Mucosa of gallbladder (tissue), 1 donor: ENCODE measurements around the gene SSTR5. TPM values are rescaled to one million over a fixed set of nuclear protein-coding genes. Genes with fewer than 3 reads are reported as not detected.
A peak's percentile ranks its signal among the peaks of the same experiment; 100 is the strongest.

Experiments
- DNase-seq: peaks from one replicate; pipeline ENCODE4 v3.0.0-alpha.2; 2020; ENCODE audit warnings: low spot score
- total RNA-seq: library from RNA; stranded (reverse); gene quantifications from one replicate; pipeline ENCODE4 v1.2.1, GENCODE V29; 2021
- donor health status: DM: no; HTN: no; CAD: no.

Gene SSTR5
- total RNA-seq, 1 donor from 2014 or later: 5.8 TPM

DNA sequence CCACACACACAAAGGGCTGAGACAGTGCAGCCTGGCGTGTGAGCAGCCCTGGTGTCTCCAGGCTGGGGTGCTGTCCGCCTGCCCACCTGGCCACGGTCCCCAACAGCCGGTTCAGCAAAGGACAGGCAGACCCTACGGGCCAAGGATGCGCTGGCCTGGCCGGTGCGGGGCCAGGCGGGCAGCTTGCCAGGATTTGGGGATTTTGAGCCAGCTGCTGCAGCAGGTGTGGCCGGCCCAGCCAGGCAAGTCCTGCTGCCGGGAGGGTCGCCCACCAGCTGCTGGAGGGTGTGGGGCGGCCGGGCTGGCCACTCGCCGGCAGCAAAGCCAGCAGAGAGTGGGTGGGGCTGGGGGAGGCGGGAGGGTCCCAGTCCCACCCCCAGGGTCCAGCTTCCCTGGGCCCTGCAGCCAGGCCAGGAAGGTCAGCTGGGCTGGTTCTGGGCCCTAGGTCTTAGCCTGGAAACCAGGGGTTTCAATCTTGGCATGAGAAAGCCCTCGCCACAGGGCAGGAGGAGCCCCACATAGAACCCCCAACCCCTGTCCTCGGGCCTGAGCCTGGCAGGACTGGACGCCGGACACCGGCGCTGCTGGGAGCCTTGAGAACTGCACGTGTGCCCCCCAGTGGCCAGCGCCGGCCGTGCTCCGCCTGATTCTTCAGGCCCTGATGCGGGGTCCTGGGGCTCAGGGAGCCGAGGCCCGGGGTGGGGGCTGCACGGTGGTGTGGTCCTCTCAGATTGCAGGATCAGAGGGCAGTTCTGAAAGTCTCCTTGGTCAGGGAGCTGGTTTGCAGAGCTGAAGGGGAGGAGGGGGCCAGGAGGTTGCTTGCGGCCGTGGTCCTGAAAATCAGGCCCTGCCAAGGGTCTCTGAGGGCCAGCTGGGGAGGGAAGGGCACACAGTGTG is 17.6 kb upstream of the SSTR5 start:
- DNase-seq: peak; percentile 56

DNA sequence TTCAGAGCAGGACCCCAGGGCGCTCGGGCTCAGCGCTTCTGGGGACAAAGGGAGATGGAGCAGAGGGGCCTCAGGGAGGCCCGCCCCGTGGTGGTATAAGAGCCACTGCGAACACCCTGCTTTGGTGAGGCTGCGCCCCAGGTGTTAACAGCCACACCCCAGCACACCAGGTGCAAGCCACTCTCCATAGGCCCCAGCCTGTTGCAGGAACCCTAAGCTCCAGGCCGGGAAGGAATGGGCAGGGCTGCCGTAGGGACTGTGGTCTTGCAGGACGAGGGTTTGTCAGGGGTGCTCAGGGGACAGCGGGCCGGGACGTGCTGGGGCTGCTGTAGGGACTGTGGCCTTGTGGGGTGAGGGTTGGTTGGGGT is 17.0 kb upstream of the SSTR5 start:
- DNase-seq: no peak

GRCh38 chr16:1056196-1056595 is 16.4 kb upstream of the SSTR5 start:
- no peak for DNase-seq

GRCh38 chr16:1057252-1057932 is 15.2 kb upstream of the SSTR5 start:
- no peak for DNase-seq

DNA sequence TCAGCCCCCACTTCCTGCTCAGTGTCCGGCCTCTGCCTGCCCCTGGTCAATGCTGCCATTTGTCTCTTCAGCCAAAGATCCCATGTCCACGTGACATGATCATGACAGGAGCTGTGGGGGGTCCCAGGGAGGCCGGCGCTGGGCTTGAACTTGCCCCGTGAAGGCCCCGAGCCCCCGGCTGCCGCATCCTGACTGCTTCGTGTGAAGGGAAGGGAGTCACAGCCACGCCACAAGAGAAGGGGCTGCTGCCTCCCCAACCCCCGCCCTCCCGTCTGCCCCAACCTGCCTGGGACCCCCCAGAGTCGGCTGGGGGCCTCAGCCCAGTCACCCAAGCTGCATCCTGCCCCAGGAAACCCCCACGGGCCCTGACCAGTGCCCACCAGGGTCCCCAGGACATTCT is 14.3 kb upstream of the SSTR5 start:
- DNase-seq: no peak

DNA sequence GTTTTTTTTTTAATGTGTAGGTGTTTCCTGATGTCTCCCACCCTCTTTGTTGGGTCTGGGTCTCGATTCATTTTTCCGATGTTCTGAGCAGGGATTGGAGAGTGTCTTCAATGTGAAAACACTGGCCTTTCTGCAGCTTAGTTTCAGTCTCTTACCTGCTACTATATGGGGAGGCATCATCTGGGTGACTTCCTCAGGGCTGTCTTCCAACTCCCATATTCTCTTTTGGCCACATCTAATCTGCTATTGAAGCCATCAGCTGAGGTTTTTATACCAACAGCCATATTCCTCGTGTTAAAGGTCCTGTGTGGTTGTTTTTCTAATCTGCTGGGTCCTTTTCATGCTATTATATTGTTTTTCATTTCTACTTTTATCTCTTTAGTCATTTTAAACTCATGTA is 13.2 kb upstream of the SSTR5 start:
- no peak for DNase-seq

DNA sequence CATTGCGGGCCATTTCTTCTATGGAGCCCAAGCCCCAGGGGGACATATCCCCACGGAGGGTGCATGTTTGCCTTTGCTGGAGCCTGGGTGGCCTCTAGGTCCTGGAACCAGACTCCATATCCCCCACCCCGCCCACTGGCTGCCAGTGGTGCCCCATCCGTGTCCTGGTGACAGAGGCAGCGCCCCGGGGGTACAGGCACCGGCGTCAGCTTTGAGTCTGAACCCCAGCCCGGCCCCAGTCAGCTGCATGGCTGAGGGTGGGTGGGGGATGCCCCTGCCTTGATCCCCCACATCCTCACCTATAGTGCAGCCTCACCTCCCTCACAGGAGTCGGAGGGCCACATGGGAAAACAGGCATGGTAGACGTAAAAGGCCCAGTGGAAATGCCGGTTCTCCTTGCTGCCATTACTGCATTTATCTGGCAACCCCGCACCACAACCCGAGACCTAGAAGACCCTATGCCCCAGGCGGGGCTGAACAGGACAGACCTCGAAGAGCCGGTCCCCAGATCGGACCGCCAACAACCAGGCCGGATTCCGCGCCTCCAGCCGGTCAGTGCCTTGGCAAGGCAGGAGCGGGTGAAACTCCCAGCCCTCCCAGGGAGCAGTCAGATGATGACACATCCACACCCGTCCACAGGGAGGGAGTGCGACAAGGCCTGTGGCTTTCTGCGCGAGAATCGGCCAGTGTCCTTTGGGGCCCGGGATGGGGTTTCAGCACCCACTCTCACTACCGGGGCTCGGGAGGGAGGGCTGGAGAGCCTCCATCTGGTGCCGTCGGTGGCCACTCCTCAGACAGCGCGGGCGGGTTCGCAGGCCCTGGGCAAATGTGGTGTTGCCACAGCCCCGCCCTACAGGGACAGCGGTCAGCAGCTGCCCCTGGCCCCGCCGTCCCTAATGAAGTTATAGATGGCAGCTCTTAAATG is 11.9 kb upstream of the SSTR5 start:
- no peak for DNase-seq

GRCh38 chr16:1061769-1062505 is 10.6 kb upstream of the SSTR5 start:
- DNase-seq: no peak

- DNase-seq: no peak
These were observed 9.7 kb upstream of the SSTR5 start for GRCh38 chr16:1062895-1063294.

DNA sequence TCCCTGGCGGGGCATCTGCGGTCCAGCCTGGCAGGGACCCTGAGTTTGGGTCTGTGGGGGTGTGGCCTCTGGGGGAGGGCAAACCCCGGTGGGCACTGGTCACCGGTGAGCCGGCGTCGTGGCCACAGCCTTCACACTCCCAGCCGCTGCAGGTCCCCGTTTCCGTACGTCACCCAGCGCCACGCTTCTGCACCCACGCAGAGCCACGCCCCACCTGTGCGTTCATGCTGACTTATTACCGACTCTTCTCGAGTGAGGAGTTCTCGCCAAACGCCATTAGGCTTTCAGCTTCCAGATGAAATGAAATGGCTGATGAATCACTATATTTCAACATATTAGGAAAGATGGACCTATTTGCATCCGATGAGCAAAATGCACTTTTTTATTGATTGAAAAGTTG is 8.8 kb upstream of the SSTR5 start:
- DNase-seq: no peak

- DNase-seq: no peak
These were observed 6.9 kb upstream of the SSTR5 start for GRCh38 chr16:1065469-1066128.

GRCh38 chr16:1066584-1067172 is 5.9 kb upstream of the SSTR5 start:
- DNase-seq: no peak

DNA sequence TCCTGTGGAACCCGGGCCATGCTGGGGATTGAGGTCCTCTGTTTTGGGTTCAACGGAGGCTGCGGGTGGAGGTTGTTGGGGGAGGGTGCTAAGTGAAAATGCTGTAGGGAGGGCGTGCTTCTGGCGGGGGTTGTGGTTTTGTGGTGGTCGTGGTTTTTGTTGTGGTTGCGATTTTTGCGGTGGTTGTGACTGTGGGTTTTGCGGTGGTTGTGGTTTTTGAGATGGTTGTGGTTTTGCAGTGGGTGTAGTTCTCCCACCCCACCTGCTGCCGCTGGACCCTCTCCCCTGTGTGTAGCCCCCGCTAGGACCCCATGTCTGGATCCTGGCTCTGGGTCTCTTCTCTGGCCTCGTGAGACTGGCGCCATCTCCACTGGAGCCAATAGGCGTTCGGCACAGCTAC is 4.9 kb upstream of the SSTR5 start:
- DNase-seq: no peak

GRCh38 chr16:1068451-1068850 is 4.1 kb upstream of the SSTR5 start:
- DNase-seq: no peak

- no peak for DNase-seq
These were observed 3.4 kb upstream of the SSTR5 start for GRCh38 chr16:1069154-1069553.

GRCh38 chr16:1070084-1070863 is 2.3 kb upstream of the SSTR5 start:
- DNase-seq: no peak

- DNase-seq: no peak
These were observed 1.6 kb upstream of the SSTR5 start for GRCh38 chr16:1070864-1071408.

- no peak for DNase-seq
These were observed 854 bp upstream of the SSTR5 start for GRCh38 chr16:1071561-1072225.

GRCh38 chr16:1073262-1073558 is 663 bp downstream of the SSTR5 start:
- no peak for DNase-seq
